ENCODE measurements around the gene SEC22A.

SEC22A gene

GRCh38 chr3:123161167-123161566 is 40.6 kb upstream of the SEC22A start:
- TF ChIP-seq CTCF (IDR thresholded peaks at IDR 0.05; ENCODE audit: insufficient read depth, low read depth, low read length, missing control alignments): no peak
- no peak for DNase-seq (ENCODE audit: low read depth)
- H3K4me3 ChIP-seq (ENCODE audit: low read depth, low read length): no peak overlapping the region

GRCh38 chr3:123163141-123163540 is 38.6 kb upstream of the SEC22A start:
- no peak for TF ChIP-seq CTCF (IDR thresholded peaks at IDR 0.05; ENCODE audit: insufficient read depth, low read depth, low read length, missing control alignments)
- DNase-seq (ENCODE audit: low read depth): no peak
- no peak overlapping the region for H3K4me3 ChIP-seq (ENCODE audit: low read depth, low read length)

- no peak for DNase-seq (ENCODE audit: low read depth)
- no peak overlapping the region for H3K4me3 ChIP-seq (ENCODE audit: low read depth, low read length)
- TF ChIP-seq CTCF (IDR thresholded peaks at IDR 0.05; ENCODE audit: insufficient read depth, low read depth, low read length, missing control alignments): no peak
These were observed 36.6 kb upstream of the SEC22A start for GRCh38 chr3:123165163-123165562.

GRCh38 chr3:123167686-123168085 is 34.1 kb upstream of the SEC22A start:
- no peak for TF ChIP-seq CTCF (IDR thresholded peaks at IDR 0.05; ENCODE audit: insufficient read depth, low read depth, low read length, missing control alignments)
- no peak overlapping the region for H3K4me3 ChIP-seq (ENCODE audit: low read depth, low read length)
- DNase-seq (ENCODE audit: low read depth): no peak

- no peak overlapping the region for H3K4me3 ChIP-seq (ENCODE audit: low read depth, low read length)
- no peak for DNase-seq (ENCODE audit: low read depth)
- no peak for TF ChIP-seq CTCF (IDR thresholded peaks at IDR 0.05; ENCODE audit: insufficient read depth, low read depth, low read length, missing control alignments)
These were observed 33.6 kb upstream of the SEC22A start for GRCh38 chr3:123168122-123168521.

- no peak overlapping the region for H3K4me3 ChIP-seq (ENCODE audit: low read depth, low read length)
- DNase-seq (ENCODE audit: low read depth): no peak
- TF ChIP-seq CTCF (IDR thresholded peaks at IDR 0.05; ENCODE audit: insufficient read depth, low read depth, low read length, missing control alignments): no peak
These were observed 33.1 kb upstream of the SEC22A start for GRCh38 chr3:123168605-123169004.

- TF ChIP-seq CTCF (IDR thresholded peaks at IDR 0.05; ENCODE audit: insufficient read depth, low read depth, low read length, missing control alignments): no peak
- DNase-seq (ENCODE audit: low read depth): no peak
- no peak overlapping the region for H3K4me3 ChIP-seq (ENCODE audit: low read depth, low read length)
These were observed 32.2 kb upstream of the SEC22A start for GRCh38 chr3:123169492-123169929.
